ENCODE data around the gene NSD1. TPM values are rescaled to one million over a fixed set of nuclear protein-coding genes. Genes with fewer than 3 reads are reported as not detected.

NSD1 gene
- polyA plus RNA-seq, 1 donor (not counting 4 experiments of a cell fraction or from before 2014, with no cell fraction given): 13.6 TPM

DNA sequence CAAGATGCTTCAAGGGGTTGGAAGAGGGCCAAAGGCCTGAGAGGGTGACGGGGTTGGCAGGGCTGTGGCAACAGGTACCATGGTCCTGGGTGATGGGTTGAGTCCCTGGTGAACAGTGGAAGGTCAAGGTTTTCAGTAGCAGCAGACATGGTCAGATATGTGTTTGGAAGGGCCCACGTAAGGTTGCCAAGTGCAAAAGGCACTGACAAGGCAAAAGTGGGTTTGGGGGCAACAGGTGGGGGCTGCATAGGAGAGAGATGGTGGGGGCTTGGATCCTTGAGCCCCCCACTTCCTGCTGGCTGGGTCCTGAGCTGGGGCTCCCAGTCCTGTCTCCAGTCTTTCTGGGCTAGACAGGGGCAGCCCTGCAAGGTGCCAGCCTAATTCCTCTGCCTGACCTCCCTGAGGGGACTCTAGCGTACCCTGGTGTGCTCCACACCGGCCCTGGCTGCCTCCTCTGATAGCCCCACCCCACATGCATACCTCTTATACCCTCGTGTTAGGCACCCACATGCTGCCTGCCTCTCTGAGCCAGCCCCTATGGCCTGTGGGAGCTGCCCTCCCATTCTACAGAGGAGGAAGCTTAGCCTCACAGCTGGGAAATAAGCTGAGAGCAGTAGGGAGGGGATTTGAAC lies 20.9 kb upstream of the NSD1 start:
- H3K4me3 ChIP-seq (ENCODE audit: control insufficient read depth in 2 of 3, extremely low read depth in 1 of 3, insufficient read depth in 2 of 3, low read depth in 1 of 3, low read length in 3 of 3): no peak overlapping the region
- H3K79me2 ChIP-seq (ENCODE audit: control insufficient read depth, insufficient read depth, low read length): no peaks in the 10 kb centered on the region
- no peaks in the 10 kb centered on the region for H3K9me1 ChIP-seq (ENCODE audit: control insufficient read depth, extremely low read depth, insufficient read depth, low read length)
- dilution Hi-C loops (cut with MboI; ENCODE audit: extremely low pct_ligation_motif_present, low sequenced_read_pairs): no loop called here
- no peak overlapping the region for H2AFZ ChIP-seq (ENCODE audit: control insufficient read depth, low read length)
- no peaks in the 10 kb centered on the region for H3K4me1 ChIP-seq (ENCODE audit: control insufficient read depth, extremely low read depth, insufficient read depth, low read length)
- H4K20me1 ChIP-seq (ENCODE audit: control insufficient read depth, extremely low read depth, insufficient read depth, low read length): no peaks in the 10 kb centered on the region
- H3K4me2 ChIP-seq (ENCODE audit: control insufficient read depth, extremely low read depth, insufficient read depth, low read depth, low read length): no peak overlapping the region
- no peak for FAIRE-seq
- DNase-seq (ENCODE audit: low read depth, low spot score): no peak
- H3K9me3 ChIP-seq (ENCODE audit: control insufficient read depth, low read depth, low read length): no peaks in the 10 kb centered on the region
- H3K9ac ChIP-seq (ENCODE audit: control insufficient read depth, extremely low read depth, insufficient read depth, low read length): no peak overlapping the region
- no peaks in the 10 kb centered on the region for H3K36me3 ChIP-seq (ENCODE audit: control insufficient read depth in 2 of 2, extremely low read depth in 1 of 2, insufficient read depth in 2 of 2, low read length in 2 of 2)
- TF ChIP-seq, protein P1, sequence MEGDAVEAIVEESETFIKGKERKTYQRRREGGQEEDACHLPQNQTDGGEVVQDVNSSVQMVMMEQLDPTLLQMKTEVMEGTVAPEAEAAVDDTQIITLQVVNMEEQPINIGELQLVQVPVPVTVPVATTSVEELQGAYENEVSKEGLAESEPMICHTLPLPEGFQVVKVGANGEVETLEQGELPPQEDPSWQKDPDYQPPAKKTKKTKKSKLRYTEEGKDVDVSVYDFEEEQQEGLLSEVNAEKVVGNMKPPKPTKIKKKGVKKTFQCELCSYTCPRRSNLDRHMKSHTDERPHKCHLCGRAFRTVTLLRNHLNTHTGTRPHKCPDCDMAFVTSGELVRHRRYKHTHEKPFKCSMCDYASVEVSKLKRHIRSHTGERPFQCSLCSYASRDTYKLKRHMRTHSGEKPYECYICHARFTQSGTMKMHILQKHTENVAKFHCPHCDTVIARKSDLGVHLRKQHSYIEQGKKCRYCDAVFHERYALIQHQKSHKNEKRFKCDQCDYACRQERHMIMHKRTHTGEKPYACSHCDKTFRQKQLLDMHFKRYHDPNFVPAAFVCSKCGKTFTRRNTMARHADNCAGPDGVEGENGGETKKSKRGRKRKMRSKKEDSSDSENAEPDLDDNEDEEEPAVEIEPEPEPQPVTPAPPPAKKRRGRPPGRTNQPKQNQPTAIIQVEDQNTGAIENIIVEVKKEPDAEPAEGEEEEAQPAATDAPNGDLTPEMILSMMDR (optimal IDR thresholded peaks at IDR 0.05 in 1 of 3, IDR thresholded peaks at IDR 0.05 in 1 of 3, conservative IDR thresholded peaks at IDR 0.05 in 1 of 3; ENCODE audit: extremely low read depth in 1 of 3, insufficient read depth in 2 of 3, low read length in 3 of 3): no peak
- no peak for TF ChIP-seq EZH2 (IDR thresholded peaks at IDR 0.05; ENCODE audit: low read length)
- no peaks in the 10 kb centered on the region for H3K27me3 ChIP-seq (ENCODE audit: control insufficient read depth, extremely low read depth, insufficient read depth, low read length)
- no peak overlapping the region for H3K27ac ChIP-seq (ENCODE audit: control insufficient read depth, insufficient read depth, low read length)

DNA sequence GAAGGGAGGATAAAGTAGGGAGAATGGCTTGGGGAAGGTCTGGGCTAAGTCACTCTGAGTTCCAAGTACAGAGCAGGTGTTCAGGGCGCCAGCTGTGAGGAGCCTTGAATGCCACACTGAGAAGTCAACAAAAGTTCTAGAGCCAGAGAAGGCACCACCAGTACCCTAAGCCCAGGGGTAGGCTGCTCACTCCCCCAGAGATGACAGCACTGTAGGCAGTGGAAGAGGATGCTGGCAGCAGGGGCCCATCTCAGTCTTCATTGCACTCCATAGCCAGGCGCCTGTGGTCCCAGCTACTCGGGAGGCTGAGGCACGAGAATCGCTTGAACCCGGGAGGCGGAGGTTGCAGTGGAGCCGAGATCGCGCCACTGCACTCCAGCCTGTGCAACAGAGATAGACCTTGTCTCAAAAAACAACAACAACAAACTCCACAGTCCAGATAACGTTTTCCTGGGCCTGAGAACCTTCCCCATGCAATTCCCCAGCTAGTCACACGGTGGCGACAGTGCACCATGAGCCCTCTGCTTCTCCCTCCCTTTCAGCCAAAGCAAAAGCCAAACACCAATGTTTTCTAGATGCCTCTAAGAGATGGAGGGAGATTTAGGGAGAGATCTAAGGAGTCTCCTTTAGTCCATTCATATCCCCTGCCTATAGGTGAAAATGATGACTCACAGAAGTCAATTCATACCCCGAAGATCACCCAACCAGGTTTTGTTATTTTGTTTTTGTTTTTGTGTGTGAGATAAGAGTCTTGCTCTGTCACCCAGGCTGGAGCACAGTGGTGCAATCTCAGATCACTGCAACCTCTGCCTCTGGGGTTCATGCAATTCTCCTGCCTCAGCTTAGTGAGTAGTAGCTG lies 19.8 kb upstream of the NSD1 start:
- FAIRE-seq: peak; percentile 91
- DNase-seq (ENCODE audit: low read depth, low spot score): peak; percentile 11
- H3K79me2 ChIP-seq (ENCODE audit: control insufficient read depth, insufficient read depth, low read length): no peaks in the 10 kb centered on the region
- no peaks in the 10 kb centered on the region for H3K36me3 ChIP-seq (ENCODE audit: control insufficient read depth in 2 of 2, extremely low read depth in 1 of 2, insufficient read depth in 2 of 2, low read length in 2 of 2)
- no peak overlapping the region for H3K27ac ChIP-seq (ENCODE audit: control insufficient read depth, insufficient read depth, low read length)
- H3K27me3 ChIP-seq (ENCODE audit: control insufficient read depth, extremely low read depth, insufficient read depth, low read length): no peaks in the 10 kb centered on the region
- no peak overlapping the region for H2AFZ ChIP-seq (ENCODE audit: control insufficient read depth, low read length)
- no peaks in the 10 kb centered on the region for H4K20me1 ChIP-seq (ENCODE audit: control insufficient read depth, extremely low read depth, insufficient read depth, low read length)
- no peak overlapping the region for H3K9ac ChIP-seq (ENCODE audit: control insufficient read depth, extremely low read depth, insufficient read depth, low read length)
- H3K9me3 ChIP-seq (ENCODE audit: control insufficient read depth, low read depth, low read length): no peaks in the 10 kb centered on the region
- no peak for TF ChIP-seq EZH2 (IDR thresholded peaks at IDR 0.05; ENCODE audit: low read length)
- TF ChIP-seq, protein P1 (optimal IDR thresholded peaks at IDR 0.05 in 1 of 3, IDR thresholded peaks at IDR 0.05 in 1 of 3, conservative IDR thresholded peaks at IDR 0.05 in 1 of 3; ENCODE audit: extremely low read depth in 1 of 3, insufficient read depth in 2 of 3, low read length in 3 of 3): peak; percentile 98 to 99 (median 99)
- no peak overlapping the region for H3K4me2 ChIP-seq (ENCODE audit: control insufficient read depth, extremely low read depth, insufficient read depth, low read depth, low read length)
- no peak overlapping the region for H3K4me3 ChIP-seq (ENCODE audit: control insufficient read depth in 2 of 3, extremely low read depth in 1 of 3, insufficient read depth in 2 of 3, low read depth in 1 of 3, low read length in 3 of 3)
- H3K4me1 ChIP-seq (ENCODE audit: control insufficient read depth, extremely low read depth, insufficient read depth, low read length): no peaks in the 10 kb centered on the region
- dilution Hi-C loops (cut with MboI; ENCODE audit: extremely low pct_ligation_motif_present, low sequenced_read_pairs): no loop called here
- no peaks in the 10 kb centered on the region for H3K9me1 ChIP-seq (ENCODE audit: control insufficient read depth, extremely low read depth, insufficient read depth, low read length)

All from keratinocyte (primary cell).